Activated CD4-positive, alpha-beta T cell treated with anti-CD3 and anti-CD28 coated beads, Interleukin-2, amount 10 ng/mL, durations not matched to agents 7 days and 5 days (primary cell): ENCODE data around the gene IL15RA. TPM values are rescaled to one million over a fixed set of nuclear protein-coding genes. Genes with fewer than 3 reads are reported as not detected.

Experiments
- CTCF ChIA-PET: fragments of 350-600 bp; sonication (Branson Sonifier 250); formaldehyde crosslinking; loops from one replicate; lab custom pipeline; 2021; ENCODE audit warnings: antibody characterized with exemption; lab: Charles Lee
- POLR2A ChIA-PET: fragments of 350-600 bp; sonication (Branson Sonifier 250); formaldehyde crosslinking; loops from one replicate; lab custom pipeline; 2021; ENCODE audit warnings: antibody characterized with exemption; lab: Charles Lee
- DNase-seq: peaks from one replicate; pipeline ENCODE4 v3.0.0-alpha.2; 2020
- H3K27ac Mint-ChIP-seq: one replicate; pipeline ENCODE4 v1.8.0; 2021; ENCODE audit warnings: mild to moderate bottlenecking, moderate library complexity, mixed read lengths
- H3K27me3 Mint-ChIP-seq: one replicate; pipeline ENCODE4 v1.8.0; 2021; ENCODE audit warnings: mixed read lengths
- H3K36me3 Mint-ChIP-seq: one replicate; pipeline ENCODE4 v1.8.0; 2021; ENCODE audit warnings: low read depth, mixed read lengths
- H3K4me1 Mint-ChIP-seq: one replicate; pipeline ENCODE4 v1.8.0; 2021; ENCODE audit warnings: mixed read lengths
- H3K4me3 Mint-ChIP-seq: one replicate; pipeline ENCODE4 v1.8.0; 2021; ENCODE audit warnings: mild to moderate bottlenecking, moderate library complexity, mixed read lengths
- H3K9me3 Mint-ChIP-seq: one replicate; pipeline ENCODE4 v1.8.0; 2021; ENCODE audit warnings: mixed read lengths
- total RNA-seq, 2 experiments: library from RNA; stranded (reverse); gene quantifications; one replicate each; pipeline ENCODE4 v1.2.3, GENCODE V29; 2021

The IL15RA gene
- total RNA-seq, 2 experiments from 2014 or later: 16.1 to 16.5 TPM

- Mint-ChIP-seq H3K4me1 (peaks cover 27% of the 10 kb centered on the region), H3K36me3 (peaks cover 46% of the 10 kb centered on the region), H3K4me3 (no peak overlapping the region), H3K27me3 (no peaks in the 10 kb centered on the region), H3K9me3 (no peaks in the 10 kb centered on the region), H3K27ac (no peak overlapping the region)
- ChIA-PET CTCF (interaction anchor here (0.6 to 1.0 kb wide), 3 partner anchors 25 to 182 kb away, joined by 3 read pairs; no protein-coding TSS in a partner anchor), POLR2A (no interaction called here)
- no peak for DNase-seq
Observed at GRCh38 chr10:5903563-5903962, 73.8 kb downstream of the IL15RA start.

GRCh38 chr10:5902511-5903274 is 74.7 kb downstream of the IL15RA start:
- CTCF ChIA-PET: interaction anchor here (1.0 kb wide), 1 partner anchor 38 kb away, joined by 3 read pairs; no protein-coding TSS in a partner anchor
- H3K9me3 Mint-ChIP-seq: peaks cover 4% of the 10 kb centered on the region
- H3K36me3 Mint-ChIP-seq: peaks cover 48% of the 10 kb centered on the region
- no peak overlapping the region for H3K4me3 Mint-ChIP-seq
- POLR2A ChIA-PET: interaction anchor here (1.2 kb wide), 1 partner anchor 69 kb away, joined by 3 read pairs; no protein-coding TSS in a partner anchor
- no peak overlapping the region for H3K27ac Mint-ChIP-seq
- DNase-seq: no peak
- H3K27me3 Mint-ChIP-seq: no peaks in the 10 kb centered on the region
- H3K4me1 Mint-ChIP-seq: peaks cover 26% of the 10 kb centered on the region

Other genes starting within 250 kb of the IL15RA start
- gene GDI2, start 164.1 kb downstream of the IL15RA start, total RNA-seq: 100 to 1,000 TPM; 219 to 242 TPM
- 1 to 10 TPM; 5.2 to 6.4 TPM for gene ANKRD16, start 87.7 kb downstream of the IL15RA start, total RNA-seq
- gene FBH1, start 87.3 kb downstream of the IL15RA start, total RNA-seq: 10 to 100 TPM; 55.3 to 63.5 TPM
- gene IL2RA, start 84.8 kb upstream of the IL15RA start, total RNA-seq: 100 to 1,000 TPM; 124 to 142 TPM
- gene RBM17, start 111.5 kb upstream of the IL15RA start, total RNA-seq: 100 to 1,000 TPM; 164 to 177 TPM
- 10 to 100 TPM; 77.1 to 82.2 TPM for gene PFKFB3, start 225.4 kb upstream of the IL15RA start, total RNA-seq